ENCODE measurements around the gene TSHZ1.
"Not testable (repeated sequence)": the region's sequence is repeated elsewhere in the genome, so short reads cannot be mapped to it uniquely, and the experiment has no call there.

Gene TSHZ1

GRCh38 chr18:75320506-75320905 is 109.9 kb downstream of the TSHZ1 start:
- no peak for DNase-seq

GRCh38 chr18:75321431-75321830 is 110.8 kb downstream of the TSHZ1 start:
- DNase-seq = no peak

GRCh38 chr18:75322206-75322605 is 111.6 kb downstream of the TSHZ1 start:
- no peak for DNase-seq

GRCh38 chr18:75323821-75324585 is 113.4 kb downstream of the TSHZ1 start:
- DNase-seq = no peak

- no peak for DNase-seq
Measured at GRCh38 chr18:75324686-75325257, 114.2 kb downstream of the TSHZ1 start.

- not testable (repeated sequence) for DNase-seq
Measured at GRCh38 chr18:75329753-75330152, 119.2 kb downstream of the TSHZ1 start.

- no peak for DNase-seq
Measured at GRCh38 chr18:75330308-75330707, 119.7 kb downstream of the TSHZ1 start.

- DNase-seq = no peak
Measured at GRCh38 chr18:75334869-75335268, 124.3 kb downstream of the TSHZ1 start.

GRCh38 chr18:75335511-75335910 is 124.9 kb downstream of the TSHZ1 start:
- DNase-seq = no peak

GRCh38 chr18:75336767-75337166 is 126.2 kb downstream of the TSHZ1 start:
- DNase-seq = no peak

GRCh38 chr18:75337348-75337747 is 126.8 kb downstream of the TSHZ1 start:
- DNase-seq = no peak

- DNase-seq = no peak
Measured at GRCh38 chr18:75338631-75339030, 128.0 kb downstream of the TSHZ1 start.

Measured in stimulated activated CD4-positive, alpha-beta T cell treated with anti-CD3 and anti-CD28 coated beads, Interleukin-2, amount 100 ng/mL, for 48 hours (primary cell).